Panc1 (cell line): ENCODE data around the gene OR4Q2. TPM values are rescaled to one million over a fixed set of nuclear protein-coding genes. Genes with fewer than 3 reads are reported as not detected.

Experiments
- ATAC-seq: fragments of 200-7000 bp; cut with Tn5 transposase; 2 replicates; pipeline ENCODE4 v1.9.1; 2020; ENCODE audit warnings: mild to moderate bottlenecking, moderate library complexity
- BruUV-seq: library from RNA; stranded (reverse); fragments of 400-500 nt; replicated peaks from 2 replicates; lab custom pipeline; 2021; lab: Mats Ljungman, UMichigan
- CTCF ChIA-PET: fragments of 300-600 bp; sonication (Branson Sonifier 250); formaldehyde crosslinking; loops from one replicate; lab custom pipeline; 2022; ENCODE audit warnings: antibody characterized with exemption; lab: Charles Lee
- POLR2A ChIA-PET: fragments of 300-600 bp; sonication (Branson Sonifier 250); formaldehyde crosslinking; loops from one replicate; lab custom pipeline; 2022; ENCODE audit warnings: antibody characterized with exemption; lab: Charles Lee
- DNase-seq: peaks from one replicate; pipeline ENCODE4 v3.0.0-alpha.2; 2010; ENCODE audit warnings: low read depth, low spot score
- H3K27ac ChIP-seq: 2 replicates; pipeline ENCODE4 v1.5.1; 2011; ENCODE audit warnings: mild to moderate bottlenecking, low read length, inconsistent platforms
- H3K27me3 ChIP-seq: fragments of 200-500 bp; sonication (Bioruptor generic); 2 replicates; pipeline ENCODE4 v1.6.0; 2014; ENCODE audit warnings: low read length, inconsistent platforms; ENCODE audit not compliant: control insufficient read depth, insufficient read depth
- H3K36me3 ChIP-seq: fragments of 200-500 bp; sonication (Bioruptor generic); 2 replicates; pipeline ENCODE4 v1.5.1; 2014; ENCODE audit warnings: inconsistent platforms, mild to moderate bottlenecking, low read length, moderate library complexity; ENCODE audit not compliant: control insufficient read depth, insufficient read depth
- H3K4me1 ChIP-seq: 2 replicates; pipeline ENCODE4 v1.5.1; 2011; ENCODE audit warnings: inconsistent platforms, mild to moderate bottlenecking, low read length, moderate library complexity; ENCODE audit not compliant: control insufficient read depth, insufficient read depth
- H3K4me3 ChIP-seq, 2 experiments: 2 replicates each; pipeline ENCODE4 v1.5.1; 2011 to 2012; ENCODE audit warnings: low read depth in 2 of 2, low read length in 2 of 2, mild to moderate bottlenecking in 2 of 2, inconsistent platforms in 1 of 2, moderate library complexity in 1 of 2
- H3K9me3 ChIP-seq: fragments of 200-500 bp; sonication (Bioruptor generic); 2 replicates; pipeline ENCODE4 v1.5.1; 2014; ENCODE audit warnings: low read depth, mild to moderate bottlenecking, inconsistent platforms, low read length, moderate library complexity; ENCODE audit not compliant: control insufficient read depth, insufficient read depth
- POLR2AphosphoS5 ChIP-seq: IDR thresholded peaks from 2 replicates; pipeline ENCODE4 v1.6.1; 2012; ENCODE audit warnings: mild to moderate bottlenecking, low read depth, low read length, moderate library complexity
- SIN3A ChIP-seq: IDR thresholded peaks from 2 replicates; pipeline ENCODE4 v1.6.1; 2012; ENCODE audit warnings: low read depth, mild to moderate bottlenecking, low read length, moderate library complexity, borderline replicate concordance; ENCODE audit not compliant: insufficient read depth
- TCF7L2 ChIP-seq: IDR thresholded peaks from 2 replicates; pipeline ENCODE4 v1.6.1; 2011; ENCODE audit warnings: mild to moderate bottlenecking, low read depth, low read length, inconsistent platforms
- in situ Hi-C: cut with HindIII; loops from 2 replicates; pipeline ENCODE4 v1.10.0; 2016; ENCODE audit warnings: low sequenced_read_pairs, low pct_unique_long_range_greater_than_20kb
- intact Hi-C: fragments of 100-400 bp; cut with micrococcal nuclease; formaldehyde crosslinking; loops from one replicate; pipeline ENCODE4 v1.10.0; 2022; ENCODE audit not compliant: unreplicated experiment
- total RNA-seq: library from RNA; stranded (reverse); gene quantifications from one replicate; pipeline ENCODE4 v1.2.1, GENCODE V29; 2021; ENCODE audit not compliant: unreplicated experiment
- TF ChIP-seq, protein P1 (sequence below): fragments of 450-650 bp; IDR thresholded peaks from 2 replicates; pipeline ENCODE4 v1.5.1; 2017; ENCODE audit warnings: mild to moderate bottlenecking
- TF ChIP-seq, protein P2 (sequence below), 2 experiments: IDR thresholded peaks; 2 replicates each; pipeline ENCODE4 v1.6.1; 2011 to 2012; ENCODE audit warnings: low read depth in 2 of 2, control low read depth in 1 of 2, low read length in 1 of 2, mild to moderate bottlenecking in 1 of 2, moderate library complexity in 1 of 2; ENCODE audit not compliant: insufficient read depth in 1 of 2

The OR4Q2 gene
- total RNA-seq, 1 experiment from 2014 or later, result not detected

DNA sequence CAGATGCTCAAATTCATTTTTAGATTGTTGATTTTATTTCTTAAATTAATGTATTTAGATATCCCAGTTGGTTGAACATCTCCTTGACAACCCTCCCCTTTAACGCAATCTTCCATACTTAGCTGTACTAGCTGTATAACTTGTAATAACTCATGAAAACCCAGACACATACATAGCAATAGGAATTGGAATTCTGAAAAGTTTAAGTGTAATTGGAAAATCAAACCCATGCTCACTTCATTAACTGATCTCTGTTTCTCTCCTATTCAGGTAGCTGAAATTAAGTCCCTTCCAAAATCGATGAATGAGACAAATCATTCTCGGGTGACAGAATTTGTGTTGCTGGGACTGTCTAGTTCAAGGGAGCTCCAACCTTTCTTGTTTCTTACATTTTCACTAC is 26.7 kb upstream of the OR4Q2 start, which contains the start of gene OR4K15:
Gene OR4K15 (plus strand): TSS at position 301 of the 400 bp plus-strand sequence. CDS start 0 bp downstream, at position 301.
- H3K9me3 ChIP-seq, result no peaks in the 10 kb centered on the region
- in situ Hi-C loops (no loop called here), intact Hi-C loops (no loop called here)
- no peak within 1 kb of the TSS for H3K27ac ChIP-seq
- BruUV-seq, result no TSS peak
- POLR2A ChIA-PET, result no interaction called here
- no peaks in the 10 kb centered on the region for H3K36me3 ChIP-seq
- CTCF ChIA-PET, result no interaction called here
- H3K4me3 ChIP-seq, result no peak within 1 kb of the TSS
- H3K4me1 ChIP-seq, result no peaks in the 10 kb centered on the region
- TF ChIP-seq SIN3A (no peak), POLR2AphosphoS5 (no peak), TCF7L2 (no peak)
- TF ChIP-seq, protein P1, sequence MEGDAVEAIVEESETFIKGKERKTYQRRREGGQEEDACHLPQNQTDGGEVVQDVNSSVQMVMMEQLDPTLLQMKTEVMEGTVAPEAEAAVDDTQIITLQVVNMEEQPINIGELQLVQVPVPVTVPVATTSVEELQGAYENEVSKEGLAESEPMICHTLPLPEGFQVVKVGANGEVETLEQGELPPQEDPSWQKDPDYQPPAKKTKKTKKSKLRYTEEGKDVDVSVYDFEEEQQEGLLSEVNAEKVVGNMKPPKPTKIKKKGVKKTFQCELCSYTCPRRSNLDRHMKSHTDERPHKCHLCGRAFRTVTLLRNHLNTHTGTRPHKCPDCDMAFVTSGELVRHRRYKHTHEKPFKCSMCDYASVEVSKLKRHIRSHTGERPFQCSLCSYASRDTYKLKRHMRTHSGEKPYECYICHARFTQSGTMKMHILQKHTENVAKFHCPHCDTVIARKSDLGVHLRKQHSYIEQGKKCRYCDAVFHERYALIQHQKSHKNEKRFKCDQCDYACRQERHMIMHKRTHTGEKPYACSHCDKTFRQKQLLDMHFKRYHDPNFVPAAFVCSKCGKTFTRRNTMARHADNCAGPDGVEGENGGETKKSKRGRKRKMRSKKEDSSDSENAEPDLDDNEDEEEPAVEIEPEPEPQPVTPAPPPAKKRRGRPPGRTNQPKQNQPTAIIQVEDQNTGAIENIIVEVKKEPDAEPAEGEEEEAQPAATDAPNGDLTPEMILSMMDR, result no peak
- TF ChIP-seq, protein P2, sequence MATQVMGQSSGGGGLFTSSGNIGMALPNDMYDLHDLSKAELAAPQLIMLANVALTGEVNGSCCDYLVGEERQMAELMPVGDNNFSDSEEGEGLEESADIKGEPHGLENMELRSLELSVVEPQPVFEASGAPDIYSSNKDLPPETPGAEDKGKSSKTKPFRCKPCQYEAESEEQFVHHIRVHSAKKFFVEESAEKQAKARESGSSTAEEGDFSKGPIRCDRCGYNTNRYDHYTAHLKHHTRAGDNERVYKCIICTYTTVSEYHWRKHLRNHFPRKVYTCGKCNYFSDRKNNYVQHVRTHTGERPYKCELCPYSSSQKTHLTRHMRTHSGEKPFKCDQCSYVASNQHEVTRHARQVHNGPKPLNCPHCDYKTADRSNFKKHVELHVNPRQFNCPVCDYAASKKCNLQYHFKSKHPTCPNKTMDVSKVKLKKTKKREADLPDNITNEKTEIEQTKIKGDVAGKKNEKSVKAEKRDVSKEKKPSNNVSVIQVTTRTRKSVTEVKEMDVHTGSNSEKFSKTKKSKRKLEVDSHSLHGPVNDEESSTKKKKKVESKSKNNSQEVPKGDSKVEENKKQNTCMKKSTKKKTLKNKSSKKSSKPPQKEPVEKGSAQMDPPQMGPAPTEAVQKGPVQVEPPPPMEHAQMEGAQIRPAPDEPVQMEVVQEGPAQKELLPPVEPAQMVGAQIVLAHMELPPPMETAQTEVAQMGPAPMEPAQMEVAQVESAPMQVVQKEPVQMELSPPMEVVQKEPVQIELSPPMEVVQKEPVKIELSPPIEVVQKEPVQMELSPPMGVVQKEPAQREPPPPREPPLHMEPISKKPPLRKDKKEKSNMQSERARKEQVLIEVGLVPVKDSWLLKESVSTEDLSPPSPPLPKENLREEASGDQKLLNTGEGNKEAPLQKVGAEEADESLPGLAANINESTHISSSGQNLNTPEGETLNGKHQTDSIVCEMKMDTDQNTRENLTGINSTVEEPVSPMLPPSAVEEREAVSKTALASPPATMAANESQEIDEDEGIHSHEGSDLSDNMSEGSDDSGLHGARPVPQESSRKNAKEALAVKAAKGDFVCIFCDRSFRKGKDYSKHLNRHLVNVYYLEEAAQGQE (IDR thresholded peaks at IDR 0.05; ENCODE audit: insufficient read depth in 1 of 2, low read depth in 2 of 2, low read length in 1 of 2), result no peak
- DNase-seq (no peak), ATAC-seq (no peak)
- no peaks in the 10 kb centered on the region for H3K27me3 ChIP-seq

DNA sequence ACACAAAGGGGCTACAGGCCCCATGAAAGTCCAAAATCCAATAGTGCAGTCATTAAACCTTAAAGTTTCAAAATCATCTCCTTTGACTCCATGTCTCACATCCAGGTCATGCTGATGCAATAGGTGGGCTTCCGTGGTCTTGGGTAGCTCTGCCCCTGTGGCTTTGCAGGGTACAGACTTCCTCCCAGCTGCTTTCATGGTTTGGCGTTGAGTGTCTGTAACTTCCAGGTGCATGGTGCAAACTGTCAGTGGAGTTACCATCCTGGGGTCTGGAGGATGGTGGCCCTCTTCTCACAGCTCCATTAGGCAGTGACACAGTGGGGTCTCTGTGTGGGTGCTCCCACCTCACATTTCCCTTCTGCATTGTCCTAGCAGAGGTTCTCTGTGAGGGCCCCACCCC is 8.5 kb upstream of the OR4Q2 start:
- ChIA-PET POLR2A (no interaction called here), CTCF (no interaction called here)
- Histone ChIP-seq H3K9me3 (no peaks in the 10 kb centered on the region), H3K4me3 (no peak overlapping the region), H3K36me3 (no peaks in the 10 kb centered on the region), H3K27ac (no peak overlapping the region), H3K4me1 (no peaks in the 10 kb centered on the region), H3K27me3 (no peaks in the 10 kb centered on the region)
- DNase-seq, result no peak
- intact Hi-C loops, result no loop called here
- no TSS peak for BruUV-seq
- in situ Hi-C loops, result no loop called here
- TF ChIP-seq, protein P1, result no peak
- no peak for TF ChIP-seq TCF7L2
- TF ChIP-seq POLR2AphosphoS5, result no peak
- TF ChIP-seq SIN3A, result no peak
- TF ChIP-seq, protein P2 (IDR thresholded peaks at IDR 0.05; ENCODE audit: insufficient read depth in 1 of 2, low read depth in 2 of 2, low read length in 1 of 2), result no peak
- ATAC-seq, result no peak
